ENCODE results near the gene MTHFD2L. TPM values are rescaled to one million over a fixed set of nuclear protein-coding genes. Genes with fewer than 3 reads are reported as not detected.

The MTHFD2L gene
- total and polyA plus RNA-seq, 9 of the 15 experiments (the other 6 are each of a cell fraction or from before 2014, with no cell fraction given): 10.0 to 39.0 (median 26.0) TPM

GRCh38 chr4:74237425-74237966 is 79.6 kb downstream of the MTHFD2L start (continued):
- no peak for TF ChIP-seq ERF (CRISPR knock-in tag; IDR thresholded peaks at IDR 0.05)
- no peak for TF ChIP-seq VEZF1 (CRISPR knock-in tag; IDR thresholded peaks at IDR 0.05)
- TF ChIP-seq SRSF7 (optimal IDR thresholded peaks at IDR 0.05; ENCODE audit: low read depth, low read length): no peak
- peak; percentile 33; the same call in 1 of the 2 replicates for TF ChIP-seq ATF3 (IDR thresholded peaks at IDR 0.05)
- no peak for TF ChIP-seq ATF3 (CRISPR knock-in tag; conservative IDR thresholded peaks at IDR 0.05)
- TF ChIP-seq PYGO2 (tag; IDR thresholded peaks at IDR 0.05): no peak
- TF ChIP-seq CBFA2T3 (IDR thresholded peaks at IDR 0.05): no peak
- no peak for TF ChIP-seq SMARCE1 (IDR thresholded peaks at IDR 0.05)
- TF ChIP-seq ZNF436 (CRISPR knock-in tag; IDR thresholded peaks at IDR 0.05): no peak
- no peak for TF ChIP-seq GABPB1 (CRISPR knock-in tag; IDR thresholded peaks at IDR 0.05)
- TF ChIP-seq SMAD4 (CRISPR knock-in tag; conservative IDR thresholded peaks at IDR 0.05): no peak
- no peak for TF ChIP-seq EWSR1 (IDR thresholded peaks at IDR 0.05; ENCODE audit: borderline replicate concordance, low read depth, partially characterized antibody)
- no peak for TF ChIP-seq SREBF1 (IDR thresholded peaks at IDR 0.05; ENCODE audit: borderline replicate concordance, low read depth, low read length)
- TF ChIP-seq CHD4 (IDR thresholded peaks at IDR 0.05; ENCODE audit: insufficient read depth, insufficient replicate concordance, low read depth, low read length, poor library complexity, severe bottlenecking): no peak

Measured in K562 (cell line).